22Rv1 (cell line): ENCODE results near the gene METAP1D.

Experiments used
- ZFX ChIP-seq: fragments of 450-650 bp; IDR thresholded peaks from 2 replicates; pipeline ENCODE4 v1.6.1; 2017; ENCODE audit warnings: antibody characterized with exemption, borderline replicate concordance
- TF ChIP-seq, protein P1 (sequence below): fragments of 450-650 bp; IDR thresholded peaks from 2 replicates; pipeline ENCODE4 v1.5.1; 2017; ENCODE audit warnings: mild to moderate bottlenecking

DNA sequence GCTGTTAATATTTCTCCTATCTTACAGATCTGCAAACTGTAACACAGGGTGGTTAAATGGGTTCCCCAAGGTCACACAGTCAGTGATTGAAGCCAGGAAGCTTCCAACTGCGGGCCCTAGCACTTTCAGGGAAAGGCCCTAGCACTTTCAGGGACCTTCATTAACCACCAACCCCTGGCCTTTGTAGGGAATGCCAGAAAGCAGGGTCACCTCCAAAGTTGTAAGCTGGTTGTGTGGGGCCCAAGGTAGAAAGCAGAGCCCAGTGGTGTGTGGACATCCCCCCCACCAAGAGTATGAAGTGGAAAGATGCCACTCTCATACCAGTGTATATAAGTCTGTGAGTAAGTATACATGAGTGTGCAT lies 98.5 kb downstream of the METAP1D start:
- TF ChIP-seq, protein P1, sequence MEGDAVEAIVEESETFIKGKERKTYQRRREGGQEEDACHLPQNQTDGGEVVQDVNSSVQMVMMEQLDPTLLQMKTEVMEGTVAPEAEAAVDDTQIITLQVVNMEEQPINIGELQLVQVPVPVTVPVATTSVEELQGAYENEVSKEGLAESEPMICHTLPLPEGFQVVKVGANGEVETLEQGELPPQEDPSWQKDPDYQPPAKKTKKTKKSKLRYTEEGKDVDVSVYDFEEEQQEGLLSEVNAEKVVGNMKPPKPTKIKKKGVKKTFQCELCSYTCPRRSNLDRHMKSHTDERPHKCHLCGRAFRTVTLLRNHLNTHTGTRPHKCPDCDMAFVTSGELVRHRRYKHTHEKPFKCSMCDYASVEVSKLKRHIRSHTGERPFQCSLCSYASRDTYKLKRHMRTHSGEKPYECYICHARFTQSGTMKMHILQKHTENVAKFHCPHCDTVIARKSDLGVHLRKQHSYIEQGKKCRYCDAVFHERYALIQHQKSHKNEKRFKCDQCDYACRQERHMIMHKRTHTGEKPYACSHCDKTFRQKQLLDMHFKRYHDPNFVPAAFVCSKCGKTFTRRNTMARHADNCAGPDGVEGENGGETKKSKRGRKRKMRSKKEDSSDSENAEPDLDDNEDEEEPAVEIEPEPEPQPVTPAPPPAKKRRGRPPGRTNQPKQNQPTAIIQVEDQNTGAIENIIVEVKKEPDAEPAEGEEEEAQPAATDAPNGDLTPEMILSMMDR = no peak
- TF ChIP-seq ZFX = no peak
